SJCRH30 (cell line): Measurements from ENCODE around the gene WDR55. TPM values are rescaled to one million over a fixed set of nuclear protein-coding genes. Genes with fewer than 3 reads are reported as not detected.
A peak's percentile ranks its signal among the peaks of the same experiment; 100 is the strongest.
"Not testable (repeated sequence)": the region's sequence is repeated elsewhere in the genome, so short reads cannot be mapped to it uniquely, and the experiment has no call there.

Experiments
- DNase-seq, 2 experiments: peaks; one replicate each; pipeline ENCODE4 v3.0.0-alpha.2; 2015 to 2020
- H3K27ac ChIP-seq: fragments of 250-450 bp; sonication (Bioruptor Pico); 2 replicates; pipeline ENCODE4 v1.5.1; 2020; ENCODE audit warnings: mild to moderate bottlenecking, moderate library complexity
- H3K27me3 ChIP-seq: fragments of 250-450 bp; sonication (Bioruptor Pico); 2 replicates; pipeline ENCODE4 v1.5.1; 2020; ENCODE audit warnings: mild to moderate bottlenecking, moderate library complexity
- H3K36me3 ChIP-seq: fragments of 250-450 bp; sonication (Bioruptor Pico); 2 replicates; pipeline ENCODE4 v1.5.1; 2020; ENCODE audit warnings: mild to moderate bottlenecking, moderate library complexity
- H3K4me1 ChIP-seq: fragments of 250-450 bp; sonication (Bioruptor Pico); 2 replicates; pipeline ENCODE4 v1.5.1; 2020; ENCODE audit warnings: mild to moderate bottlenecking, moderate library complexity
- H3K4me3 ChIP-seq: fragments of 250-450 bp; sonication (Bioruptor Pico); 2 replicates; pipeline ENCODE4 v1.5.1; 2020; ENCODE audit warnings: mild to moderate bottlenecking, moderate library complexity
- H3K9me3 ChIP-seq: fragments of 250-450 bp; sonication (Bioruptor Pico); replicated peaks from 2 replicates; pipeline ENCODE4 v1.5.1; 2020; ENCODE audit warnings: mild to moderate bottlenecking, moderate library complexity
- total RNA-seq: library from RNA; depleted of rRNA; stranded (reverse); fragments of >200 nt; shearing (Covaris generic); gene quantifications from 2 replicates; pipeline ENCODE4 v1.2.3, GENCODE V29; 2014; rRNA removed

Gene WDR55
- 15.5 and 17.9 TPM in 2 replicates for total RNA-seq

GRCh38 chr5:140664359-140665119 lies at the start of gene WDR55:
TSS of gene WDR55 (plus strand) at chr5:140664904. CDS start at chr5:140664913, 9 bp downstream.
- H3K4me3 ChIP-seq, result peak within 1 kb of the TSS; percentile 77
- H3K9me3 ChIP-seq, result no peaks in the 10 kb centered on the region
- H3K36me3 ChIP-seq, result peaks cover 39% of the 10 kb centered on the region
- H3K27ac ChIP-seq, result peak within 1 kb of the TSS; percentile 70
- H3K4me1 ChIP-seq, result no peaks in the 10 kb centered on the region
- peak; percentile 96 to 98 for DNase-seq
- H3K27me3 ChIP-seq, result no peaks in the 10 kb centered on the region

GRCh38 chr5:140622301-140622700 lies 42.4 kb upstream of the WDR55 start:
- no peaks in the 10 kb centered on the region for H3K4me1 ChIP-seq
- H3K4me3 ChIP-seq, result no peak overlapping the region
- no peak for DNase-seq
- H3K36me3 ChIP-seq, result no peaks in the 10 kb centered on the region
- H3K27ac ChIP-seq, result no peak overlapping the region
- H3K27me3 ChIP-seq, result no peaks in the 10 kb centered on the region
- H3K9me3 ChIP-seq, result no peaks in the 10 kb centered on the region; the same call in 1 of the 2 replicates

GRCh38 chr5:140623061-140623460 lies 41.6 kb upstream of the WDR55 start:
- H3K36me3 ChIP-seq, DNase-seq, H3K27ac ChIP-seq, H3K27me3 ChIP-seq, H3K9me3 ChIP-seq, H3K4me3 ChIP-seq, H3K4me1 ChIP-seq: not testable (repeated sequence)

GRCh38 chr5:140624886-140625285 lies 39.8 kb upstream of the WDR55 start:
- not testable (repeated sequence) for H3K27ac ChIP-seq, H3K9me3 ChIP-seq, H3K4me3 ChIP-seq, H3K36me3 ChIP-seq, H3K4me1 ChIP-seq, H3K27me3 ChIP-seq, DNase-seq

GRCh38 chr5:140627972-140628371 lies 36.7 kb upstream of the WDR55 start:
- Histone ChIP-seq H3K4me1 (no peaks in the 10 kb centered on the region), H3K4me3 (no peak overlapping the region), H3K27ac (no peak overlapping the region), H3K27me3 (no peaks in the 10 kb centered on the region), H3K36me3 (no peaks in the 10 kb centered on the region), H3K9me3 (no peaks in the 10 kb centered on the region; the same call in 1 of the 2 replicates)
- no peak for DNase-seq

GRCh38 chr5:140628711-140629110 lies 36.0 kb upstream of the WDR55 start:
- no peaks in the 10 kb centered on the region for H3K27me3 ChIP-seq
- H3K27ac ChIP-seq, result no peak overlapping the region
- no peak for DNase-seq
- H3K9me3 ChIP-seq, result no peaks in the 10 kb centered on the region; the same call in 1 of the 2 replicates
- no peak overlapping the region for H3K4me3 ChIP-seq
- H3K4me1 ChIP-seq, result no peaks in the 10 kb centered on the region
- no peaks in the 10 kb centered on the region for H3K36me3 ChIP-seq

GRCh38 chr5:140630292-140631035 lies 34.2 kb upstream of the WDR55 start:
- no peak for DNase-seq

GRCh38 chr5:140631036-140631417 lies 33.7 kb upstream of the WDR55 start:
- Histone ChIP-seq H3K36me3 (no peaks in the 10 kb centered on the region), H3K4me3 (no peak overlapping the region), H3K4me1 (no peaks in the 10 kb centered on the region), H3K27me3 (no peaks in the 10 kb centered on the region), H3K27ac (no peak overlapping the region), H3K9me3 (no peaks in the 10 kb centered on the region; the same call in 1 of the 2 replicates)
- DNase-seq, result no peak

More at GRCh38 chr5:140630292-140631035, 34.2 kb upstream of the WDR55 start:
- Histone ChIP-seq H3K27ac (no peak overlapping the region), H3K27me3 (no peaks in the 10 kb centered on the region), H3K4me3 (no peak overlapping the region), H3K36me3 (no peaks in the 10 kb centered on the region), H3K9me3 (no peaks in the 10 kb centered on the region; the same call in 1 of the 2 replicates), H3K4me1 (no peaks in the 10 kb centered on the region)

- Histone ChIP-seq H3K4me3 (no peak overlapping the region), H3K9me3 (no peaks in the 10 kb centered on the region; the same call in 1 of the 2 replicates), H3K27me3 (no peaks in the 10 kb centered on the region), H3K4me1 (no peaks in the 10 kb centered on the region), H3K27ac (no peak overlapping the region), H3K36me3 (no peaks in the 10 kb centered on the region)
- DNase-seq, result no peak
Observed at GRCh38 chr5:140631831-140632365, 32.8 kb upstream of the WDR55 start.

GRCh38 chr5:140632366-140633020 lies 32.2 kb upstream of the WDR55 start:
- Histone ChIP-seq H3K4me1 (no peaks in the 10 kb centered on the region), H3K27ac (no peak overlapping the region), H3K36me3 (no peaks in the 10 kb centered on the region), H3K27me3 (no peaks in the 10 kb centered on the region), H3K9me3 (no peaks in the 10 kb centered on the region), H3K4me3 (no peak overlapping the region)
- DNase-seq, result no peak

- H3K27ac ChIP-seq, result no peak within 1 kb of the TSS
- H3K36me3 ChIP-seq, result no peaks in the 10 kb centered on the region
- no peak within 1 kb of the TSS for H3K4me3 ChIP-seq
- H3K4me1 ChIP-seq, result no peaks in the 10 kb centered on the region
- DNase-seq, result peak in 1 of 2 experiments; percentile 14
- no peaks in the 10 kb centered on the region for H3K9me3 ChIP-seq
- no peaks in the 10 kb centered on the region for H3K27me3 ChIP-seq
Observed at GRCh38 chr5:140633021-140633471, 31.7 kb upstream of the WDR55 start, which contains the start of gene CD14. TSS of gene CD14 (minus strand) at chr5:140633175. CDS start at chr5:140633071, 104 bp downstream.

- Histone ChIP-seq H3K9me3 (no peaks in the 10 kb centered on the region), H3K27ac (no peak overlapping the region), H3K27me3 (no peaks in the 10 kb centered on the region), H3K4me3 (no peak overlapping the region), H3K4me1 (no peaks in the 10 kb centered on the region), H3K36me3 (no peaks in the 10 kb centered on the region)
- no peak for DNase-seq
Observed at GRCh38 chr5:140633501-140633900, 31.2 kb upstream of the WDR55 start.

GRCh38 chr5:140634103-140634502 lies 30.6 kb upstream of the WDR55 start:
- H3K9me3 ChIP-seq, result no peaks in the 10 kb centered on the region
- no peaks in the 10 kb centered on the region for H3K4me1 ChIP-seq
- no peak overlapping the region for H3K4me3 ChIP-seq
- no peak for DNase-seq
- no peak overlapping the region for H3K27ac ChIP-seq
- H3K27me3 ChIP-seq, result no peaks in the 10 kb centered on the region
- no peaks in the 10 kb centered on the region for H3K36me3 ChIP-seq
